Memory B cell (primary cell): ENCODE measurements around the gene ABCC11.

Experiments used
- ATAC-seq: fragments of 150-1000 bp; cut with Tn5 transposase; 2 replicates; pipeline ENCODE4 v1.10.0; 2021; ENCODE audit warnings: low read depth, mild to moderate bottlenecking, moderate library complexity
- DNase-seq, 2 donors: peaks; one replicate each; pipeline ENCODE4 v3.0.0; 2022; ENCODE audit warnings: low spot score in 2 of 2
- H3K27ac Mint-ChIP-seq: one replicate; pipeline ENCODE4 v1.8.0; 2022; ENCODE audit warnings: mild to moderate bottlenecking, moderate library complexity, mixed read lengths
- H3K27me3 Mint-ChIP-seq: one replicate; pipeline ENCODE4 v1.8.0; 2022; ENCODE audit warnings: mixed read lengths
- H3K36me3 Mint-ChIP-seq: one replicate; pipeline ENCODE4 v1.8.0; 2022; ENCODE audit warnings: mild to moderate bottlenecking, mixed read lengths
- H3K4me1 Mint-ChIP-seq: one replicate; pipeline ENCODE4 v1.8.0; 2022; ENCODE audit warnings: mixed read lengths
- H3K4me3 Mint-ChIP-seq: one replicate; pipeline ENCODE4 v1.8.0; 2022; ENCODE audit warnings: mild to moderate bottlenecking, moderate library complexity, mixed read lengths
- H3K9me3 Mint-ChIP-seq: one replicate; pipeline ENCODE4 v1.8.0; 2022; ENCODE audit warnings: mixed read lengths

Gene ABCC11

DNA sequence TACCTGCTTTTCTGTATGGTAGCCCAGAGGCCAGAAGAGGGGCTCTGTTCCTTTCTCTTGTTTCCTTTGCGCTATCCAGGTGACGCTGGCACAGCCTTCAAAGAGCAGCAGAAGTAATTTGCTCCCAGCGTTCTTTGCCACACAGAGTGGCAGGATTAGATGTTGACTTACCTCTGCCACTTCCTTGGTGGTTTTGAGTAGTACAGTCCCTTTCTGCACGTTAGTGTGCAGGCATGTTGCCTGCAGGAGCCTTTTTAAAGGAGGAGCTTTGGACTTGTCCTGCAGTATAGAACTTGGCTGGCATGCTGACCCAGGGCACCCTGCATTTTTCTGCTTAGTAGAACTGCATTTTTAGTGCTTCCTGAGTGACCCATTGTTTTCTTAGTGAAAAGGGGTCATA is at the start of gene ABCC11:
Gene ABCC11 (minus strand): TSS at position 229 of the 400 bp plus-strand sequence. CDS start 15,618 bp downstream, outside the sequence.
- no peaks in the 10 kb centered on the region for H3K36me3 Mint-ChIP-seq
- H3K4me3 Mint-ChIP-seq = peak within 1 kb of the TSS; percentile 2
- peaks cover 25% of the 10 kb centered on the region for H3K4me1 Mint-ChIP-seq
- ATAC-seq (no peak), DNase-seq (no peak)
- no peaks in the 10 kb centered on the region for H3K9me3 Mint-ChIP-seq
- peak within 1 kb of the TSS; percentile 22 for H3K27ac Mint-ChIP-seq
- H3K27me3 Mint-ChIP-seq = no peaks in the 10 kb centered on the region

DNA sequence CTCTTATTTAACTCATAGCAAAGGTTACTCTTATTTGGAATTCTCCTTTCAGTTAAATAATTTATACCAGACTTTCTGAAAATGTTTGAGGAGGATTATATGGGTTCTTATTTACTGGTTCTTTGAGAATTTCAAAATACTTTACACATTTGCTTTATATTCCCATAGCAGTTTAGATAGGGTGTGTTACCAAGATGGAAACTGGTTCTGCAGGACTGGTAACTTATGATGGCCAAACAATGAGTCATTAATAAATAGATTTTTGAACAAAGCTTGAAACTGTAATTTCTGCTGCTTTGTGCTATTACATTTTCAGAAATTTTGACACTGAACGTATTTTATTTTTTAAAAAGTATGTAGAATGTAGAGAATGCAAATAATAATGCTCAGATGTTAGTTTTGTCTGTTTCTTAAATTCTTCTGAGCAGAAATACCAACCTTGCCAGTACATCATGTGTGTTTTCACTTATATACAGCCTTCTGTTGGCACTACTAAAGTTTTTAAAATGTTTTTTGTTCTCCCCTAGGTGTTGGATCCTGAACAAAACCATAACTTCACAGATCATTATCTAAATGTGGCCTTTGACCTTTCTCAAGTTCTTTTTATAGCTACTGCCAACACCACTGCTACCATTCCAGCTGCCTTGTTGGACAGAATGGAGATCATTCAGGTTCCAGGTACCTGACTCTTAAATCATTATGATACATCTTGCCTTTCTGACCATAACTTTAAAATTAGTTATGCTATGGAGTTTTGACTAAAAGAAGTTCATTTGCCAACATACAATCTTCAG is 48.3 kb upstream of the ABCC11 start:
- H3K4me1 Mint-ChIP-seq = no peaks in the 10 kb centered on the region

DNA sequence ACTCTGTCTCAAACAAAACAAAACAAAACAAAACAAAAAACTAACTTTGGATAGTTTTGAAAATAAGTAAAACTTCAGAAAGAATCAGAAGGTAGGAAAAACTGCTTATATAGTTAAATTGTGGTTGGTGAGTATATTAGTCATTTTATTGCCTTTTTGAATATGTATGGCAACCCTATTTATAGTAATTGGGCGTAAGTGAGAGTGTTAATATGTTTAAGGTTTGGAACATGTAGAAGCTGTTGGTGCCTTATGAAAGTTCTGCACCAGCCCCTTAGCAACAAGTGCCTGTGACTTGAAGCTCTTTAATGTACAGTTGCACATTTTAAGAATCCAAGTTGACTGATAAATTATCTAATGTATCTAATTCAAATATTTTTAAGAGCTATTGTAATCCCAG is 47.4 kb upstream of the ABCC11 start:
- Mint-ChIP-seq H3K4me3 (no peak overlapping the region), H3K27me3 (no peaks in the 10 kb centered on the region), H3K27ac (no peak overlapping the region), H3K36me3 (peaks cover 33% of the 10 kb centered on the region), H3K4me1 (no peaks in the 10 kb centered on the region), H3K9me3 (no peaks in the 10 kb centered on the region)
- ATAC-seq (no peak), DNase-seq (no peak)

More for the DNA sequence above, 48.3 kb upstream of the ABCC11 start:
- no peak overlapping the region for H3K27ac Mint-ChIP-seq
- H3K27me3 Mint-ChIP-seq = no peaks in the 10 kb centered on the region
- H3K36me3 Mint-ChIP-seq = peaks cover 33% of the 10 kb centered on the region
- no peak for DNase-seq
- H3K4me3 Mint-ChIP-seq = no peak overlapping the region
- ATAC-seq = no peak
- no peaks in the 10 kb centered on the region for H3K9me3 Mint-ChIP-seq

DNA sequence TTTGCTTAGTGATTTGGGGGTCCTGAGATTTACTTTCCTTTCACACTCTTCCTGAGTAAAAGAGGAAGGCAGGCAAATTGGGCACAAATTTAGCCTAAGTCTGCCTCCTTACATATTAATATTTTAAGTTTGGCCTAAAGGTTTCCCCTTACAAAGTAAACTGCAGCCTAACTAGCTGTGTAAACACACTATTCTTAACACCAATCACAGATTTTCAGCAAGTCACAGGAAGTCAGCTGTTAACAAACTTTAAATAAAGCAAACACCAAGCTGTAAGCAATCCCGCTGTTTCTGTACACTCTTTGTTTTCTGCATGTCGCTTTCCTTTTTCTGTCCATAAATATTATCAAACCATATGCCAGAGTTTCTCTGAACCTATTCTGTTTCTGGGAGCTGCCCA is 45.1 kb upstream of the ABCC11 start:
- Mint-ChIP-seq H3K27me3 (no peaks in the 10 kb centered on the region), H3K4me3 (no peak overlapping the region), H3K27ac (peak overlapping the region; percentile 10), H3K4me1 (peaks cover 2% of the 10 kb centered on the region), H3K9me3 (no peaks in the 10 kb centered on the region), H3K36me3 (peaks cover 31% of the 10 kb centered on the region)
- no peak for ATAC-seq
- DNase-seq = no peak

DNA sequence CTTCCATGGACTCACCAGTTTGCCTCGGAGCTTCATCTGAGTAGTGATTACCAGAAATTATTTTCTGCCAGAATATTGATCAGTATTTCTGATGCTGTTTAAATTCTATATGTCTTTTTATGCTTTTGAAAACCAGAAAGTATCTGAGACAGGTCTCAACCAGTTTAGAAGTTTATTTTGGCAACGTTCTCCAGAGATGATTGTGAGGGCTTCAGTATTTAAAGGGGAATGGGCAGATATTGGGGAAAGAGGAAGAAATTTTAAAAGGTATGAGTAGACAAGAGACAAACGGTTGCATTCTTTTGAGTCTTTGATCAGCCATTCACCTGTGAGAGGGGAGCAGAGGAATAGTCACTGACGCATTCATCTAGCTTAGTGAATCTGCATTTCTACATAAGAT is 44.4 kb upstream of the ABCC11 start:
- ATAC-seq (no peak), DNase-seq (no peak)
- H3K9me3 Mint-ChIP-seq = peaks cover 1% of the 10 kb centered on the region
- no peaks in the 10 kb centered on the region for H3K27me3 Mint-ChIP-seq
- no peak overlapping the region for H3K4me3 Mint-ChIP-seq
- peaks cover 36% of the 10 kb centered on the region for H3K36me3 Mint-ChIP-seq
- peaks cover 2% of the 10 kb centered on the region for H3K4me1 Mint-ChIP-seq
- H3K27ac Mint-ChIP-seq = peak overlapping the region; percentile 10

DNA sequence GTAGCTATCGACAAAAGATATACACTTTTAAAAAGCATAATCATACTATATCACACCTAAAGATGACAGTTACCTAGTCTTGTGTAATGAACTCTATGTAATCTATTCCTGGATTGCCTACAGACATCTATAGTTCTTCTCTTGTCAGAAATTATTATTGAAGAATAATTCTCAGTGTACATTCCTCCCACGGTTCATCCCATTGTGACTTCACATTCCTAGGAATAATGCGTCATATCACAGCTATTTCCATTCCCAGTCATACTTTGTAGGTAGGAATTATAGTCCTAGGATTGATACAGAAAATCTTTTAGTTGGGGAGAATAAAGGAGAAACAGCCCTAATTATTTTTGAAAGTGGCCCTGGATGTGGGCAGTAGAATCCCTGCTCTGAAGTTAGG is 44.0 kb upstream of the ABCC11 start:
- peaks cover 39% of the 10 kb centered on the region for H3K36me3 Mint-ChIP-seq
- H3K9me3 Mint-ChIP-seq = peaks cover 3% of the 10 kb centered on the region
- H3K4me1 Mint-ChIP-seq = peaks cover 2% of the 10 kb centered on the region
- no peak for DNase-seq
- ATAC-seq = no peak
- no peaks in the 10 kb centered on the region for H3K27me3 Mint-ChIP-seq
- no peak overlapping the region for H3K4me3 Mint-ChIP-seq
- H3K27ac Mint-ChIP-seq = peak overlapping the region; percentile 10

DNA sequence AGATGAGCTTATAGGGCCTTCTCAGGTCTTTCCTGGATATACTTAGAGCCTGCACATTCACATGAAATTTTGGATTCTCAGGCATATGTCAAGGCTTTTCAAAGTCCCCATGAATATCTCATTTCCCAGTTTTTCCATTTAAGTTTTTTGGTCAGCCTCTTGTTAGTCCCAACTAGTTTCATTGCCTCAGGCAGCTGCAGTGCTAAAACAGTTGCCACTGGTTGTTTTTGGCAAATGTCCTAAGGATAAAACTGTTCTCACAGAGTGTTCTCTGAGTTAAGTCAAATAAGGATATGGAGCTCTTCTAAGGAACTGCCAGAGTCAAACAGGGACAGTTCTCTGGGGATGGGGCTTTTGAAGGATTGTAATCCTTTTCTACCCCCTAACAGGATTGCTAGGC is 39.9 kb upstream of the ABCC11 start:
- ATAC-seq (no peak), DNase-seq (no peak)
- Mint-ChIP-seq H3K9me3 (peaks cover 9% of the 10 kb centered on the region), H3K4me1 (peaks cover 2% of the 10 kb centered on the region), H3K27me3 (no peaks in the 10 kb centered on the region), H3K36me3 (peaks cover 57% of the 10 kb centered on the region), H3K4me3 (no peak overlapping the region), H3K27ac (no peak overlapping the region)

DNA sequence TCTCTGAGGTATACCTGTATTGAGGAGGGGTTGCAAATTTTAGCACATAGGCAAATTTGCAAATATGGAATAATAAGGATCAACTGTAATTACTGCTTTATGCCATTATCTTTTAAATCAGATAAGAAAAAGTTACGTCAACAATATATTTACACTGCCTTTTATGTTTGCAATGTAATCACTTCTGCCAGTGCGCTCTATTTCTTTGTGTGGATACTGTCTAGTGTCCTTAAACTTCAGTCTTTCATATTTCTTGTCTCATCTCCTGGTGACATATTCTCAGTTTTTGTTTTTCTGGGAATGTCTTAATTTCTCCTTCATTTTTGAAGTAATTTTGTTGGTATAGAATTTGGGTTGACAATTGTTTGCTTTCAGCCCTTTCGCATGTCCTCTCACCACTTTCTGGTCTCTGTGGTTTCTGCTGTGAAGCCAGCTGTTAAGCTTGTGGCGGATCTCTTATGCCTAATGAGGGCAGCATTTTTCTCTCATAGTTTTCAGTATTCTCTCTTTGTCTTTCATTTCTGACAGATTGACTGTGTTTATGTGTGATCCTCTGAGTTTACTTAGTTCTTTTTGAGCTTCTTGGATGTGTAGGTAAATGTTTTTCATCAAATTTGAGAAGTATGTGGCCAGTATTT is 37.6 kb upstream of the ABCC11 start:
- Mint-ChIP-seq H3K9me3 (peaks cover 9% of the 10 kb centered on the region), H3K4me3 (no peak overlapping the region), H3K36me3 (peaks cover 47% of the 10 kb centered on the region), H3K4me1 (peaks cover 2% of the 10 kb centered on the region), H3K27me3 (no peaks in the 10 kb centered on the region), H3K27ac (no peak overlapping the region)
- ATAC-seq = no peak
- DNase-seq = no peak

DNA sequence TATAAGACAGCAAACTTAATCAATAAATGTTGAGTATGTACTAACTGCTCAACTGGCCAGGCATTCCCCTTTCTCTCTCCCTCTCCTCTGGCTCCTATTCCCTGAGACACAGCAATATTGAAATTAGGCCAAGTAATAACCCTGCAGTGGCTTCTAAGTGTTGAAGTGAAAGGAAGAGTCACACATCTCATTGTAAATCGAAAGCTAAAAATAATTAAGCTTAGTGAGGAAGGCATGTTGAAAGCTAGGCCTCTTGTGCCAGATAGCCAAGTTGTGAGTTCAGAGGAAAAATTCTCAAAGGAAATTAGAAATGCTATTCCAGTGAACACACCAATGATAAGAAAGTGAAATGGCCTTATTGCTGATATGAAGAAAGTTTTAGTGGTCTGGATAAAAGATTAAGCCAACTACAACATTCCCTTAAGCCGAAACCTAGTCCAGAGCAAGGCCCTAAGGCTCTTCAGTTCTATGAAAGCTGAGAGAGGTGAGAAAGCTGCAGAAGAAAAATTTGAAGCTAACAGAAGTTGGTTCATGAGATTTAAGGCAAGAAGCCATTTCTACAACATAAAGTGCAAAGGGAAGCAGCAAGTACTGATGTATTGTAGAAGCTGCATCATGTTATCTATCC is 35.4 kb upstream of the ABCC11 start:
- peaks cover 55% of the 10 kb centered on the region for H3K36me3 Mint-ChIP-seq

DNA sequence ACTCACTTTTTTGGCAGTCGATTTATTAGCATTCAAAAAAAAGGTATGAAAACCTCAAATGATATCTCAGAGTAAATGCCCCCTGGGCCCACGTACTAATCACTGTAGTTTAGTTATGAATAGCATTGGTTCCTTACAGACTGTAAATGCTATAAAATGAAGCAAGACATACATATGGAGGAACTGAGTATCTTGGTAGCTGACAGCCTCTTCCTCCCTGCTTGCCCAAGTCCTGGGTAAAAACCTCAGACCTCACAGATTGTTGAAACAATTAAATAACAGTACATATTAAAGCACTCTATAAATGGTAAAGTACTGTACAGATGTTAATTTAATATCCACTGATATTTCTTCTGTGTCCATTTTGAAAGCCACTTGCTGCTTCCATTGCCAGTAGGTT is 33.2 kb upstream of the ABCC11 start:
- Mint-ChIP-seq H3K4me1 (no peaks in the 10 kb centered on the region), H3K4me3 (no peak overlapping the region), H3K36me3 (peaks cover 46% of the 10 kb centered on the region), H3K27me3 (no peaks in the 10 kb centered on the region), H3K9me3 (peaks cover 5% of the 10 kb centered on the region), H3K27ac (no peak overlapping the region)
- ATAC-seq (no peak), DNase-seq (no peak)

More for the DNA sequence above, 35.4 kb upstream of the ABCC11 start:
- Mint-ChIP-seq H3K4me1 (no peaks in the 10 kb centered on the region), H3K9me3 (peaks cover 9% of the 10 kb centered on the region), H3K27me3 (no peaks in the 10 kb centered on the region), H3K27ac (no peak overlapping the region), H3K4me3 (no peak overlapping the region)
- ATAC-seq = no peak
- DNase-seq = no peak

DNA sequence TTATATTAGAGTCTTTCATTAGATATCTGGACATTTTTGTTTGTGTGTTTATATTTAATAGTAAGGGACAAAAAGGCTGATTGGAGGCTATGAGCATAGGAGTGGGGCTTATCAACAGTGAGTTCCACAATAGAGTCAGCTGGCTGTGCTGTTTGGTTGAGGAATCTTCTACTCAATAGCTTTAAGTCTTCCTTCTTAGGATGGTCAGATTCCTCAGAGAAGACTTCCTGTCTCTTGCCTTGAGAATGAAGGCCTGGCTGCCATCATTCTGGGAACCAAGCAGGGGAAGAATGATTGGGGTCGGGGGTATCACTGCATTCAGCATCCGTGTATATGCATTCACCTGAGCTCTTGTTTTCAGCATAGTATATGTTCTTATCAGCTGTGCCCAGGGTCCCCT is 31.9 kb upstream of the ABCC11 start:
- no peak overlapping the region for H3K4me3 Mint-ChIP-seq
- H3K27ac Mint-ChIP-seq = no peak overlapping the region
- no peaks in the 10 kb centered on the region for H3K4me1 Mint-ChIP-seq

DNA sequence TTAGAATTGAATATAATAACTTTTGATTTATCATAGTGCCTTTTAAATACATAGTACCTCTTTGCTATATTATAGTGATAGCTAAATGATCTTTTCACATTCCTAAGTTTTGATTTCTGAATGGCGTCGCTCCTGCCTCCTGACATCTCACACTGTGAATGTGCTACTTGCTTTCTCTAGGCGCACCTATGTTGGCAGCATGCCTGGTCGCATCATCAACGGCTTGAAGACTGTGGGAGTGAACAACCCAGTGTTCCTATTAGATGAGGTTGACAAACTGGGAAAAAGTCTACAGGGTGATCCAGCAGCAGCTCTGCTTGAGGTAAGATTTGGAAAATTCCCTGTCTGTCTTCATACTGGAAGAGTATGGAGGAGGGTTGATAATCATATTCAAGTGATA is 29.8 kb upstream of the ABCC11 start:
- DNase-seq = no peak
- Mint-ChIP-seq H3K4me1 (no peaks in the 10 kb centered on the region), H3K27me3 (no peaks in the 10 kb centered on the region), H3K9me3 (no peaks in the 10 kb centered on the region), H3K4me3 (no peak overlapping the region), H3K27ac (no peak overlapping the region), H3K36me3 (peaks cover 38% of the 10 kb centered on the region)
- ATAC-seq = no peak

More for the DNA sequence above, 31.9 kb upstream of the ABCC11 start:
- ATAC-seq (no peak), DNase-seq (no peak)
- Mint-ChIP-seq H3K9me3 (no peaks in the 10 kb centered on the region), H3K27me3 (no peaks in the 10 kb centered on the region), H3K36me3 (peaks cover 41% of the 10 kb centered on the region)

DNA sequence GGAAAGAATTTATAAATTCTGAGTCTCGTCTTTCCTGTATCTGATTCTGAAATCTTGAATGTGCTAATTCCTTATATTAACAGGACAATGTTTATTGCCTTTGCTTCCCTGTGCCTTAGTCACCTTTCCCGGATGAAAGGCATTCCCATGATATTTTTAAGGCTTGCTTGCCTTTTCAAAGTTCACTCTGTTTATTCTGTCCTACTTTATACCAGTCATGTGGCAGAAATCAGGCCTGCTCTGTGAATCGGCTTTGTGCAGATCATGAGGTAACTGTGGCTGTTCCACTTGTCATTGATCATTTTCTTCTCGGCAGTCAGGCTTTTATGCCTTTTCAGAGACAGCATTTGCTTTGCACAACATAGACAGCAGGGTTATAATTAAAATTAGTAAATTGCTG is 28.8 kb upstream of the ABCC11 start:
- H3K27me3 Mint-ChIP-seq = no peaks in the 10 kb centered on the region
- peaks cover 40% of the 10 kb centered on the region for H3K36me3 Mint-ChIP-seq
- H3K9me3 Mint-ChIP-seq = no peaks in the 10 kb centered on the region
- DNase-seq (no peak), ATAC-seq (no peak)
- no peak overlapping the region for H3K27ac Mint-ChIP-seq
- no peak overlapping the region for H3K4me3 Mint-ChIP-seq
- no peaks in the 10 kb centered on the region for H3K4me1 Mint-ChIP-seq

DNA sequence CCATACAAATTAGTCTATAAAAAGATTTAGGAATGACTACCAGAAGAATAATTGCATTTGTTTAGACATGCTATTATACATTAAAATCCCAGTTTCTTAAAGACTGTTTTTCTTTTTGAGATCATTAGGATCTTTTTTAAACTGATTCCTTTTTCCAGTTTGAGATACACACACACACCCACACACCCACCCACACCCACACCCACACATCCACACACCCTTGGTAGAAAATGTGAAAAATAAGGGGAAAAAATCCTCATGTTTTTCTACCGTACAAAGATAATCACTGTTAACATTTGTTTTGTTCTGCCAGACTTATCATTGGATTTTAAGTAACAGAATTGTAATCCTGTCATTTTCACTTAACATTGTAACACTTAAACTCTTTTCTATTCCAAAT is 27.1 kb upstream of the ABCC11 start:
- H3K9me3 Mint-ChIP-seq = no peaks in the 10 kb centered on the region
- H3K27ac Mint-ChIP-seq = peak overlapping the region; percentile 46
- no peak overlapping the region for H3K4me3 Mint-ChIP-seq
- no peak for DNase-seq
- no peaks in the 10 kb centered on the region for H3K4me1 Mint-ChIP-seq
- peaks cover 36% of the 10 kb centered on the region for H3K36me3 Mint-ChIP-seq
- no peaks in the 10 kb centered on the region for H3K27me3 Mint-ChIP-seq
- no peak for ATAC-seq
